ENCODE measurements around the gene RTRAF.

DNA sequence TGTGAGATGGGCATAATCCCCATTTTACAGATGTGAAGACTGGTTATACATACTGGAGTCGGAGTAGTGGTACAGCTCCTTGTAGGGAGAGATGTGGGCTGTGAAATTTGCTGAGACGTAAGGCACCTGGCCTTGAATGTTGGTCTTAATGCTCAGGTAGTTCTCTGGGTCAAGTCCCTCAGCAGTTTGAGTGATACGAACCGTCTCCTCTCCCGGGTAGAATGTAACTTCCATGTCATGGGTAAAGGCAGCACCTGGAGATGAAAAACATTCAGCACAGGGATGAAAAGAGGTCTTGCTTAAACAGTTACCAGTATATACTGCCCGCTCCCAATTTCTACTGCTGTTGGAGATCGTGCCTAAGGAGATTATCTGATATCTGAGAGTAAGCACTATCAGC lies 51.3 kb downstream of the RTRAF start:
- TF ChIP-seq, protein P1, sequence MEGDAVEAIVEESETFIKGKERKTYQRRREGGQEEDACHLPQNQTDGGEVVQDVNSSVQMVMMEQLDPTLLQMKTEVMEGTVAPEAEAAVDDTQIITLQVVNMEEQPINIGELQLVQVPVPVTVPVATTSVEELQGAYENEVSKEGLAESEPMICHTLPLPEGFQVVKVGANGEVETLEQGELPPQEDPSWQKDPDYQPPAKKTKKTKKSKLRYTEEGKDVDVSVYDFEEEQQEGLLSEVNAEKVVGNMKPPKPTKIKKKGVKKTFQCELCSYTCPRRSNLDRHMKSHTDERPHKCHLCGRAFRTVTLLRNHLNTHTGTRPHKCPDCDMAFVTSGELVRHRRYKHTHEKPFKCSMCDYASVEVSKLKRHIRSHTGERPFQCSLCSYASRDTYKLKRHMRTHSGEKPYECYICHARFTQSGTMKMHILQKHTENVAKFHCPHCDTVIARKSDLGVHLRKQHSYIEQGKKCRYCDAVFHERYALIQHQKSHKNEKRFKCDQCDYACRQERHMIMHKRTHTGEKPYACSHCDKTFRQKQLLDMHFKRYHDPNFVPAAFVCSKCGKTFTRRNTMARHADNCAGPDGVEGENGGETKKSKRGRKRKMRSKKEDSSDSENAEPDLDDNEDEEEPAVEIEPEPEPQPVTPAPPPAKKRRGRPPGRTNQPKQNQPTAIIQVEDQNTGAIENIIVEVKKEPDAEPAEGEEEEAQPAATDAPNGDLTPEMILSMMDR (IDR thresholded peaks at IDR 0.05; ENCODE audit: low read depth, low read length, missing input control), result no peak
- TF ChIP-seq JUND (IDR thresholded peaks at IDR 0.05), result no peak
- no peak for TF ChIP-seq TAF1 (conservative IDR thresholded peaks at IDR 0.05)
- TF ChIP-seq FOXA1 (IDR thresholded peaks at IDR 0.05), result no peak
- TF ChIP-seq, protein P2, sequence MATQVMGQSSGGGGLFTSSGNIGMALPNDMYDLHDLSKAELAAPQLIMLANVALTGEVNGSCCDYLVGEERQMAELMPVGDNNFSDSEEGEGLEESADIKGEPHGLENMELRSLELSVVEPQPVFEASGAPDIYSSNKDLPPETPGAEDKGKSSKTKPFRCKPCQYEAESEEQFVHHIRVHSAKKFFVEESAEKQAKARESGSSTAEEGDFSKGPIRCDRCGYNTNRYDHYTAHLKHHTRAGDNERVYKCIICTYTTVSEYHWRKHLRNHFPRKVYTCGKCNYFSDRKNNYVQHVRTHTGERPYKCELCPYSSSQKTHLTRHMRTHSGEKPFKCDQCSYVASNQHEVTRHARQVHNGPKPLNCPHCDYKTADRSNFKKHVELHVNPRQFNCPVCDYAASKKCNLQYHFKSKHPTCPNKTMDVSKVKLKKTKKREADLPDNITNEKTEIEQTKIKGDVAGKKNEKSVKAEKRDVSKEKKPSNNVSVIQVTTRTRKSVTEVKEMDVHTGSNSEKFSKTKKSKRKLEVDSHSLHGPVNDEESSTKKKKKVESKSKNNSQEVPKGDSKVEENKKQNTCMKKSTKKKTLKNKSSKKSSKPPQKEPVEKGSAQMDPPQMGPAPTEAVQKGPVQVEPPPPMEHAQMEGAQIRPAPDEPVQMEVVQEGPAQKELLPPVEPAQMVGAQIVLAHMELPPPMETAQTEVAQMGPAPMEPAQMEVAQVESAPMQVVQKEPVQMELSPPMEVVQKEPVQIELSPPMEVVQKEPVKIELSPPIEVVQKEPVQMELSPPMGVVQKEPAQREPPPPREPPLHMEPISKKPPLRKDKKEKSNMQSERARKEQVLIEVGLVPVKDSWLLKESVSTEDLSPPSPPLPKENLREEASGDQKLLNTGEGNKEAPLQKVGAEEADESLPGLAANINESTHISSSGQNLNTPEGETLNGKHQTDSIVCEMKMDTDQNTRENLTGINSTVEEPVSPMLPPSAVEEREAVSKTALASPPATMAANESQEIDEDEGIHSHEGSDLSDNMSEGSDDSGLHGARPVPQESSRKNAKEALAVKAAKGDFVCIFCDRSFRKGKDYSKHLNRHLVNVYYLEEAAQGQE (IDR thresholded peaks at IDR 0.05), result no peak
- no peak for TF ChIP-seq SP1 (IDR thresholded peaks at IDR 0.05)
- TF ChIP-seq, protein P3, sequence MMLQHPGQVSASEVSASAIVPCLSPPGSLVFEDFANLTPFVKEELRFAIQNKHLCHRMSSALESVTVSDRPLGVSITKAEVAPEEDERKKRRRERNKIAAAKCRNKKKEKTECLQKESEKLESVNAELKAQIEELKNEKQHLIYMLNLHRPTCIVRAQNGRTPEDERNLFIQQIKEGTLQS (IDR thresholded peaks at IDR 0.05), result no peak
- TF ChIP-seq YY1 (IDR thresholded peaks at IDR 0.05), result no peak
